Measurements from ENCODE around the gene DYNC1I2.
A peak's percentile ranks its signal among the peaks of the same experiment; 100 is the strongest.

The DYNC1I2 gene

GRCh38 chr2:171687287-171688128 is at the start of gene DYNC1I2:
Gene DYNC1I2, plus strand, starts transcription at chr2:171687469. Its CDS starts 2,687 bp downstream, at chr2:171690156.
- peak; percentile 82 to 83 for DNase-seq

- DNase-seq: no peak
These were observed 35.4 kb upstream of the DYNC1I2 start for GRCh38 chr2:171651667-171652415.

DNA sequence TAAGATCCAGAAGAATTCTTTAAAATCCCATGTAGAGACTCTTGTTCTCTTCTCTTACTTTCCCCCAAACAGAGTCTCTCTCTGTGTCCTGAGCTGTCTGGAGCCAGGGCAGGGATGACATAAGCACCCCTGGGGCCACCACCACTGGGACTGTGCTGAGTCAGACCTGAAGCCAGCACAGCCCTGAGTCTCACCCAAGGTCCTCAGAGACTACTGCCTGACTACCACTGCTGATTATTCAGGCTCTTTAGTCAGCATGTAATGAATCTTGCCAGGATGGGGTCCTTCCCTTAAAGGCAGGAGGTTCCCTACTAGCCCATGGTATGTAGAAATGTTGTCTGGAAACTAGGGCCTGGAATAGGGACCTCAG is 34.9 kb upstream of the DYNC1I2 start:
- no peak for DNase-seq

GRCh38 chr2:171655586-171655985 is 31.7 kb upstream of the DYNC1I2 start:
- DNase-seq: no peak

- DNase-seq: no peak
These were observed 20.2 kb upstream of the DYNC1I2 start for GRCh38 chr2:171667041-171667440.

GRCh38 chr2:171668183-171668582 is 19.1 kb upstream of the DYNC1I2 start:
- DNase-seq: no peak

GRCh38 chr2:171669121-171669520 is 18.1 kb upstream of the DYNC1I2 start:
- no peak for DNase-seq

- DNase-seq: no peak
These were observed 16.6 kb upstream of the DYNC1I2 start for GRCh38 chr2:171670655-171671054.

DNA sequence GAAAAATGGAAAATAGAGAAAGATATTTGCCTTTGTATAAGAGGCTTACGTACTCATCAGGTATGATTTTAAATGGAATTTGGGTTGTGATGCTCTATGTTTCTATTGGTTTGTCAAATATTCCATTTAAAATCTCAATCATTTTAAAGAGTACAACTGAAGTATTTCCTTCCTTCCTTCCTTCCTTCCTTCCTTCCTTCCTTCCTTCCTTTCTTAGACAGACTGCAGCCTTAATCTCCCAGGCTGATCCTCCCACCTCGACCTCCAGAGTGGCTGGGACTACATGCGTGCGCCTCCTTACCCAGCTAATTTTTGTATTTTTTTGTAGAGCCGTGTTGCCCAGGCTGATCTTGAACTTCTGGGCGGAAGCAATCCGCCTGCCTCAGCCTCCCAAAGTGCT is 15.4 kb upstream of the DYNC1I2 start:
- no peak for DNase-seq

- DNase-seq: no peak
These were observed 13.4 kb upstream of the DYNC1I2 start for GRCh38 chr2:171673905-171674304.

DNA sequence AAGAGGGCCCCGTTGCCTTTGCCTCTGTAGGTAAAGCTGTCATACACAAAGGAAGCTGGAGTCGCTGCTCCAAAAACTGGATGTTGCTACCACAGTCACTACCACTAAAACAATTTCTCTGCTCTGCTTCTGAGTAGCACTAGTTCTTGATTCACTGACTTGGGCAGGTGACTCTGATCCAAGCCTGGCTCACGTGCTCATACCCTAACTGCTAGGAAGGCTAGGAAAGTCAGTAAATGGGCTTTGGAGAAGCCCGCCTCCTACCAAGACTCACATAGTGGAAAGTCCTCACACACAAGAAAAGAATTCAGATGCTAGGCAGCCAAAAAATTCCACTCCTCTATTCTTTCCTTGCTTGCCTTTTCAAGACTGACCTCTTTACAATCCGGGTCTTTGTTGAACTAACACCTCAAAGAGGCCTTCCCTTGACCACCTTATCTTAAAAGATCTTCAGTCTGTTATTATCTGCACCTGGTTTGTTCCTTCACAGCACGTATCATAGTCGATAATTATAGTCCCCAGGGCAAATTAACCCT is 11.4 kb upstream of the DYNC1I2 start:
- no peak for DNase-seq

- DNase-seq: no peak
These were observed 8.7 kb upstream of the DYNC1I2 start for GRCh38 chr2:171678619-171679018.

- DNase-seq: no peak
These were observed 828 bp downstream of the DYNC1I2 start for GRCh38 chr2:171688129-171688465.

DNA sequence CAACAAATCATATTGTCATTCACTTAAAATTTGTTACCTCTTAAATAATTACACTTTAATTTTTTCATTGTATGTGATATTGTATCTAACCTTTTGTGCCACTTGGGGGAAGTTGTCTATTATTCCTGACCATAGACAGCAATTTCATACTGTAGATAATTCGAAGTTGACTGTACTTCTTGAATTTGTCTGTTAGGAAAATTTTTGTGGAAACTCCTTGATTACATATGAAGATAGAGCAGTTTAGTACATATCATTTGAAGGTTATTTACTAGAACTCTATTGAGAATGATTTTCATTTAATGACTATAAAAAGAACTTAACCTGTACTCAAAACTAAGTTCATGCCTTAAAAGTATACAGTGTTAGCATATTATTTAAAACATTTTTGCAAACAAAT is 5.1 kb downstream of the DYNC1I2 start:
- DNase-seq: no peak

DNA sequence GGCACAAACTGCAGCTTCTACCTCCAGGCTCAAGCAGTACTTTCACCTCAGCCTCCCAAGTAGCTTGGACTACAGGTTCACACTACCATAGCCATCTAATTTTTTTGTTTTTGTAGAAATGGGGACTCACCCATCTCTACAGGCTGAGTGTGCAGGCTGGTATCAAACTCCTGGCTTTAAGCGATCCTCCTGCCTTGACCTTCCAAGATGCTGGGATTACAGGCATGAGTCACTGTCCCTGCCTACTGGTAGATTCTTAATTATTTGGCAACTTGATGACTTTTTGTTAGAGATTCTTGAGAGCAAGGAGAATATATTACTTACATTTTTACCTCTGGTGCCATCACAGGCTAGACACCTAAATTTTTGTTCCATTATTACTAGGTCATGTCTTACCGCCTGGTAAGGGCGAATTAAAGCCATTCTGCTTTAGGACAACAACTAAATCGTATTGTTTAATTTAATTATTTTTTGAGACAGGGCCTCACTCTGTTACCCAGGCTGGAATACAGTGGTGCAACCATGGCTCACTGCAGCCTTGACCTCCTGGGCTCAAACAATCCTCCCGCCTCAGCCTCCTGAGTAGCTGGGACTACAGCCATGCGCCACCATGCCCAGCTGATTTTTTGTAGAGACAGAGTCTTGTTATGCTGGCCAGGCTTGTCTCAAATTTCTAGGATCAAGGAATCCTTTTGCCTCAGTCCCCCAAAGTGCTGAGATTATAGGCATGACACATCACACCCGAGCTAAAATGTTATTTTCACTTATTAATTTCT is 15.7 kb downstream of the DYNC1I2 start:
- no peak for DNase-seq

DNA sequence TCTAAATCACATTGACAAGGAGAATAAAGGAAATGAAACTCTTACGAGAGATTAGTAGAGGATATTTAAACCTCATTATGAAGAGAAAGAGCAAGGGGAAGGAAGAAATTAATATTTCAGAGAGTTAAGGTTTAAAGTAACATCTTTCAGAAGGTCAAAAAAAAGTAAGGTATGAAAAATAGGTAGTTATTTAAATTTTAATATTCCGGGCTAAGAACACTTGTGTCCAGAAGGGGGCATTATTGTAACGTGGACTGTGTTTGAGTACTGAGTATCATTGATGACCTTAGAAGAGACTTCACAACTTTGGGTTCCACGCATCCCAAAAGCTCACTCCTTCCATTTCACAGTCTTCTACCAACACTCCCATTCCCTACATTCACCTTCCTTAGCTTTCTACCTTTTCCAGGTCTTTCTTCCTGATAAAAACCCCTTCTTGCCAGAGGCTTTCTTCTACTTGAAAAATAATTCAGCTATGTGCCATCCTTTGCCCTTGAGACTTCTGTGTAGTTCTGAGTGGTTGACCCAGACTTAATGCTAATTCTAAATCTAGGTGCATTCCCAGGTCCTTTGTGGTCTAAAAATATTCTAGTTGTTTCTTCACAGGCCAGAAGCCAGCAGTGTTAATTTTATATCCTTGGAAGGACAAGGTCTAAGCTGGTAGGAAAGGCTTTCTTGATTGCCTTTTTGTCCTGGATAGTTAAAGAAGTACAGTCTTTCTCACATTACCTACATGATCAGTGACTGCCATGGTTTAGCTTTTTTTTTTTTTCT is 16.5 kb downstream of the DYNC1I2 start:
- peak in 1 of 2 donors; percentile 48 for DNase-seq

DNA sequence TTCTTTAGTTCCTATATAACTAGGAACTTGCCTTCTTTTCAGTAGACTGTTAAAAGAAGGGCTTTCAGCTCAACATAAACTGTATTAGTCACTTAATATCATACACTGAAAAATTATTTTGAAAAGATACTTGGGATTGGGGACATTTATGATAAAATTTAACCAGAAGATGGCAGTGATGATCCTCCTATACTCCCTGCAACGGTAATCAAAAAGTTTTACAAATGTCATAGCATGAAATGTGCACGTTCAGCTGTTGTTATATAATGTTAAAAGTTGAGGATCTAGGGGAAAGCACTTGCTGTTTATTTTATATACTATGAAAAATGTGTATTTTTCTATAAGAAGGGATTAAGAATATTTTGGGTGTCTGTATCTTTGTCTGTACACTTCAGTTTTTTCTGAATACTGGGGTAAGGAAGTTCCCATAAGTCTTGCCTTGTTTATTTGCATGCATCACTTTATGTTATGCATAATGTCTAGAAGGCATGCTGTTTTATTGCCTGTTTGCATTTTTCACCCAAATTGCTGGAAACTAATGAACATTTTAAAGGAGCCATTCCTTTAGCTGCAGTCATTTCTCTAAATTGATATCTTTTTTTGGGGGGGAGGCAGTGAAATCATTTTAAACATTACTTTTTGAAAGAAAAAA is 19.0 kb downstream of the DYNC1I2 start:
- peak in 1 of 2 donors; percentile 41 for DNase-seq

DNA sequence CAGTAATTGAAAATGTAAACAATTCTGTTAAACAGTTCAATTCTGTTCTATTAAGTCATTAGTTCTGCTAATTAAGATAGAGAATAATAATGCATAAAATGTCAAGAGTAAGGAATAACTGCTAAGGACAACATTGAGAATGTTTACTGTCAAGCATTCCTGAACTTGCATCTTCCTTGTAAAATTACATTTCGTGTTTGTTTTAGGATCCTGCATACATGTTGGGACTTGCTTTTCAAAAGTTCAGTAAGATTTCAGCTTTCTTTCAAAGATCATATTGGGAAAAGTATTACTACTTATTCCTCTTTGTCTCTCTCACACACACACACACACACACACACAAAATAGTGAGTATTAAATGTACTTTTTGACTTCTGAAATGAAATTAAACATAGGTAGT is 20.5 kb downstream of the DYNC1I2 start:
- DNase-seq: no peak

- no peak for DNase-seq
These were observed 21.9 kb downstream of the DYNC1I2 start for GRCh38 chr2:171709011-171709685.

GRCh38 chr2:171711351-171711750 is 24.1 kb downstream of the DYNC1I2 start:
- DNase-seq: no peak

DNA sequence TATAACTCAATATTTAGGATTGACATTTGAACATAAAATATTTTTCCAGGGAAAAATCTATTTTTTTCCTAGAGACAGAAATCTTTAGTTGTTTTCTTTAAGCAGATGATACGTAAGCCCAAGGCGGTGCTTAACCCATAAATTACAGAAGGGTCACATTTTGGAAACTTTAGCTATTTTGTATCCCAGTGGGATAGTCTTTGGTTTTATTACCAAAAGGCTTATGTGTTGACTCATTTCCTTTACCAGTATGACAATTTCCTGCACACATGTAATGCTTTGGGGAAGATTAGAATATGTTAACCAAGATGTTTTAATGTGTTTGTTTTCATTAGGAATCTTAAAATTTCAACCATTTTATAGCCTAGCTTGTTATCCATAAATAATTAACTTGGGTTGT is 24.8 kb downstream of the DYNC1I2 start:
- DNase-seq: no peak

All from CD4-positive, alpha-beta T cell treated with Interleukin-4 for 1 hour (primary cell).